IMR-90 (cell line): ENCODE measurements around the gene THOP1.
"Not testable (repeated sequence)": the region's sequence is repeated elsewhere in the genome, so short reads cannot be mapped to it uniquely, and the experiment has no call there.

Experiments
- CEBPB ChIP-seq: IDR thresholded peaks from 2 replicates; pipeline ENCODE4 v1.6.1; 2012; ENCODE audit warnings: low read depth, low read length, improper control_type of control experiment
- RAD21 ChIP-seq: IDR thresholded peaks from 2 replicates; pipeline ENCODE4 v1.6.1; 2012; ENCODE audit warnings: low read length, improper control_type of control experiment
- RCOR1 ChIP-seq: IDR thresholded peaks from 2 replicates; pipeline ENCODE4 v1.6.1; 2012; ENCODE audit warnings: mild to moderate bottlenecking, low read length, improper control_type of control experiment; ENCODE audit not compliant: insufficient replicate concordance
- USF2 ChIP-seq: fragments of 150-350 bp; IDR thresholded peaks from 2 replicates; pipeline ENCODE4 v1.6.1; 2017; ENCODE audit warnings: mild to moderate bottlenecking, antibody characterized with exemption, low read length, low read depth
- TF ChIP-seq, protein P1 (sequence below): conservative IDR thresholded peaks from 2 replicates; pipeline ENCODE4 v1.5.1; 2012; ENCODE audit warnings: mild to moderate bottlenecking, low read depth, low read length, improper control_type of control experiment

- TF ChIP-seq, protein P1, sequence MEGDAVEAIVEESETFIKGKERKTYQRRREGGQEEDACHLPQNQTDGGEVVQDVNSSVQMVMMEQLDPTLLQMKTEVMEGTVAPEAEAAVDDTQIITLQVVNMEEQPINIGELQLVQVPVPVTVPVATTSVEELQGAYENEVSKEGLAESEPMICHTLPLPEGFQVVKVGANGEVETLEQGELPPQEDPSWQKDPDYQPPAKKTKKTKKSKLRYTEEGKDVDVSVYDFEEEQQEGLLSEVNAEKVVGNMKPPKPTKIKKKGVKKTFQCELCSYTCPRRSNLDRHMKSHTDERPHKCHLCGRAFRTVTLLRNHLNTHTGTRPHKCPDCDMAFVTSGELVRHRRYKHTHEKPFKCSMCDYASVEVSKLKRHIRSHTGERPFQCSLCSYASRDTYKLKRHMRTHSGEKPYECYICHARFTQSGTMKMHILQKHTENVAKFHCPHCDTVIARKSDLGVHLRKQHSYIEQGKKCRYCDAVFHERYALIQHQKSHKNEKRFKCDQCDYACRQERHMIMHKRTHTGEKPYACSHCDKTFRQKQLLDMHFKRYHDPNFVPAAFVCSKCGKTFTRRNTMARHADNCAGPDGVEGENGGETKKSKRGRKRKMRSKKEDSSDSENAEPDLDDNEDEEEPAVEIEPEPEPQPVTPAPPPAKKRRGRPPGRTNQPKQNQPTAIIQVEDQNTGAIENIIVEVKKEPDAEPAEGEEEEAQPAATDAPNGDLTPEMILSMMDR, result not testable (repeated sequence)
- TF ChIP-seq USF2, RCOR1, RAD21, CEBPB: not testable (repeated sequence)
Observed at GRCh38 chr19:2792666-2793065, 7.4 kb downstream of the THOP1 start.
